ENCODE measurements around the gene FOLR1. TPM values are rescaled to one million over a fixed set of nuclear protein-coding genes. Genes with fewer than 3 reads are reported as not detected.
"Not testable (repeated sequence)": the region's sequence is repeated elsewhere in the genome, so short reads cannot be mapped to it uniquely, and the experiment has no call there.

Gene FOLR1
- 0.20 TPM in 1 of 3 replicates, not detected in the others for total RNA-seq
- long read RNA-seq, result 0 reads

DNA sequence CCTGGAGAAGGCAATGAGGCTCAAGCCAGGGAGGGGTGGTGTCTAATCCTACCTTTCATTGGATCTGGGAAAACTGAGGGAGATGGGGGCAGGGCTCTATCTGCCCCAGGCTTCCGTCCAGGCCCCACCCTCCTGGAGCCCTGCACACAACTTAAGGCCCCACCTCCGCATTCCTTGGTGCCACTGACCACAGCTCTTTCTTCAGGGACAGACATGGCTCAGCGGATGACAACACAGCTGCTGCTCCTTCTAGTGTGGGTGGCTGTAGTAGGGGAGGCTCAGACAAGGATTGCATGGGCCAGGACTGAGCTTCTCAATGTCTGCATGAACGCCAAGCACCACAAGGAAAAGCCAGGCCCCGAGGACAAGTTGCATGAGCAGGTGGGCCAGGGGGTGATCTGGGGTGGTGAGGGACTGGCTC is at the start of gene FOLR1:
Gene FOLR1 (plus strand): TSS at position 180 of the 421 bp plus-strand sequence. CDS start 34 bp downstream, at position 214.
- Mint-ChIP-seq H3K4me1 (ENCODE audit: low read depth) (peaks cover 5% of the 10 kb centered on the region), H3K9me3 (ENCODE audit: low read depth) (no peaks in the 10 kb centered on the region), H3K36me3 (ENCODE audit: low read depth) (no peaks in the 10 kb centered on the region), H3K27ac (ENCODE audit: unreplicated experiment) (no peak within 1 kb of the TSS), H3K4me3 (ENCODE audit: unreplicated experiment) (no peak within 1 kb of the TSS), H3K27me3 (ENCODE audit: low read depth) (peaks cover 2% of the 10 kb centered on the region)
- TF ChIP-seq, protein P1, sequence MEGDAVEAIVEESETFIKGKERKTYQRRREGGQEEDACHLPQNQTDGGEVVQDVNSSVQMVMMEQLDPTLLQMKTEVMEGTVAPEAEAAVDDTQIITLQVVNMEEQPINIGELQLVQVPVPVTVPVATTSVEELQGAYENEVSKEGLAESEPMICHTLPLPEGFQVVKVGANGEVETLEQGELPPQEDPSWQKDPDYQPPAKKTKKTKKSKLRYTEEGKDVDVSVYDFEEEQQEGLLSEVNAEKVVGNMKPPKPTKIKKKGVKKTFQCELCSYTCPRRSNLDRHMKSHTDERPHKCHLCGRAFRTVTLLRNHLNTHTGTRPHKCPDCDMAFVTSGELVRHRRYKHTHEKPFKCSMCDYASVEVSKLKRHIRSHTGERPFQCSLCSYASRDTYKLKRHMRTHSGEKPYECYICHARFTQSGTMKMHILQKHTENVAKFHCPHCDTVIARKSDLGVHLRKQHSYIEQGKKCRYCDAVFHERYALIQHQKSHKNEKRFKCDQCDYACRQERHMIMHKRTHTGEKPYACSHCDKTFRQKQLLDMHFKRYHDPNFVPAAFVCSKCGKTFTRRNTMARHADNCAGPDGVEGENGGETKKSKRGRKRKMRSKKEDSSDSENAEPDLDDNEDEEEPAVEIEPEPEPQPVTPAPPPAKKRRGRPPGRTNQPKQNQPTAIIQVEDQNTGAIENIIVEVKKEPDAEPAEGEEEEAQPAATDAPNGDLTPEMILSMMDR (IDR thresholded peaks at IDR 0.05), result no peak
- no peak for DNase-seq (ENCODE audit: low spot score)

DNA sequence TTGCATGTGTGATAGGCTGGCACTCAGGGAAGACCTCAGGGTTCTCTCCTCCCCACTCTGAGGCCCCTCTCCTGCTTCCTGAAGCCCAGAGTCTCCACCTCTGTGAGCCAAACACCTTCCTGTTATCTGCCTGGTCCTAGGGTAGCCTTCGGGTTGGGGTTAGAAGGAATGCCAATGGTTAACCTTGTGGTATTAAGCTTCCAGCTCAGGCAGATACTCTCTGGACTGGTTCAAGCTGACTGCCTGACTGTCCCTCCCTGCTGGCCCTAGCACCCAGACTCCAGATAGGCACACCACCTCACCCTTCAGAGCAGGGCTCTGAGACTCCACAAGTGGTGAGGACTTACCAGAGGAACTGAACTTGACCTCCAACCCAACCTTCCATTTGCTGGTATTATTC is 49.4 kb upstream of the FOLR1 start:
- H3K4me1 Mint-ChIP-seq (ENCODE audit: low read depth); H3K9me3 Mint-ChIP-seq (ENCODE audit: low read depth); H3K36me3 Mint-ChIP-seq (ENCODE audit: low read depth); H3K4me3 Mint-ChIP-seq (ENCODE audit: unreplicated experiment); H3K27ac Mint-ChIP-seq (ENCODE audit: unreplicated experiment); DNase-seq (ENCODE audit: low spot score): not testable (repeated sequence)
- peaks cover 15% of the 10 kb centered on the region for H3K27me3 Mint-ChIP-seq (ENCODE audit: low read depth)

DNA sequence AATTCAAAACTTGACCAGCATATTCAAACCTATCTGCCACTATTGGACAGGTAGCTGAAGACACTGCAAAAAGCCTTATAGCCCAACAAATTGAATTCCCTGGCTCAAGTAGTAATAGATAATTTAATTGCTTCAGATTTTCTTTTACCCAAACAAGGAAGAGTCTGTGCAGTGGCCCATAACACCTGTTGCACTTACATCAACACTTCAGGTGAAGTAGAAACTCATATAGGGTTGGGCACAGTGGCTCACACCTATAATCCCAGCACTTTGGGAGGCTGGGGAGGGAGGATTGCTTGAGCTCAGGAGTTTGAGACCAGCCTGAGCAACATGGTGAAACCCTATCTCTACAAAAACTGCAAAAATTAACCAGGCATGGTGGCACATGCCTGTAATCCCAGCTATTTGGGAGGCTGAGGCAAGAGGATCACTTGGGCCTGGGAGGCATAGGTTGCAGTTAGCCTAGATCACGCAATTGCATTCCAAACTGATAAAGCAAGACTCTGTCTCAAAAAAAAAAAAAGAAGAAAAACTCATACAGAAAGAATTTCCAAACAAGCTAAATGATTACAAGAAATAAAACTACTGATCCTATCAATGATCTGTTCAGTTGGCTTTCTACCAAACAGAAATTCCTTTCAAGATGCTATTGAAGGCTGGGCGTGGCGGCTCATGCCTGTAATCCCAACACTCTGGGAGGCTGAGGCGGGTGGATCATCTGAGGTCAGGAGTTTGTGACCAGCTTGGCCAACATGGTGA is 47.0 kb upstream of the FOLR1 start:
- no peaks in the 10 kb centered on the region for H3K36me3 Mint-ChIP-seq (ENCODE audit: low read depth)
- no peak for DNase-seq (ENCODE audit: low spot score)
- peaks cover 15% of the 10 kb centered on the region for H3K27me3 Mint-ChIP-seq (ENCODE audit: low read depth)
- peaks cover 3% of the 10 kb centered on the region for H3K4me1 Mint-ChIP-seq (ENCODE audit: low read depth)
- TF ChIP-seq, protein P1 (IDR thresholded peaks at IDR 0.05), result no peak
- H3K27ac Mint-ChIP-seq (ENCODE audit: unreplicated experiment), result no peak overlapping the region
- H3K4me3 Mint-ChIP-seq (ENCODE audit: unreplicated experiment), result no peak overlapping the region
- no peaks in the 10 kb centered on the region for H3K9me3 Mint-ChIP-seq (ENCODE audit: low read depth)

DNA sequence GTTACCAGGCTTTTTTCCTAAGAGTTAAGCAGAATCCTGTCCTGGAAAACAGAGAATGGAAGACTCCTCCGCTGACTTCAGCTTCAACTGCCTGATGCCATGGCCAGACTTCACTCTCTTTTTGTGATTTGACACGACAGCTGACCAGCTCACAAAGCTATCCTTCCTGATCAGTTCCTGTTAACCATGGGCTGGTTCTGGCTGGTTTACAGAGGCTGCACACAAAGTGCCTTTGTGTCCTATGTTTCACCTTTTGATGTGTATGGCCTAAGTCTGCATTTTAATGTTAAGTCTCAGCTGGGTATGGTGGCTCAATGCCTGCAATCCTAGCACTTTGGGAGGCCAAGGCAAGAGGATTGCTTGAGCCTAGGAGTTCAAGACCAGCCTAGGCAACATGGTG is 45.3 kb upstream of the FOLR1 start:
- Mint-ChIP-seq H3K27me3 (ENCODE audit: low read depth) (peaks cover 11% of the 10 kb centered on the region), H3K4me3 (ENCODE audit: unreplicated experiment) (no peak overlapping the region), H3K27ac (ENCODE audit: unreplicated experiment) (no peak overlapping the region)

DNA sequence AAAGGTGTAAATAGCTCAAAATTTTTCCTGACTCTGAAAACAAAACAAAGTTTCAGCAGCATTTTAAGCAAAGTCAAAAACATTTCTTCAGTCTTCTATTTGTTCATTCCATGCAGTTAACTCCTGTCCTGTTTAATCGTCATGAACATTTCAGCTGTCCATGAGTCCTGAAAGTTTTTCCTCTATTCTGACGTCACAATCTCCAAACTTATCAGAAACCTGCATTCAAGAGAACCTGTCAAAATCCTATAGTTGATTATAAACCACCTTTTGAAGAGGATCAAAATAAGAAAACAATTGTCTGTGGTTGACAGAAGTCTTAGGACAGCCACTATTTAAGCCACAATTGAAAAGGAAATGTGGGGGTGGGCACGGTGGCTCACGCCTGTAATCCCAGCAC is 41.1 kb upstream of the FOLR1 start:
- Mint-ChIP-seq H3K27ac (ENCODE audit: unreplicated experiment) (no peak overlapping the region), H3K9me3 (ENCODE audit: low read depth) (no peaks in the 10 kb centered on the region), H3K27me3 (ENCODE audit: low read depth) (peaks cover 7% of the 10 kb centered on the region), H3K4me1 (ENCODE audit: low read depth) (no peaks in the 10 kb centered on the region), H3K4me3 (ENCODE audit: unreplicated experiment) (no peak overlapping the region), H3K36me3 (ENCODE audit: low read depth) (no peaks in the 10 kb centered on the region)
- TF ChIP-seq, protein P1 (IDR thresholded peaks at IDR 0.05), result no peak
- DNase-seq (ENCODE audit: low spot score), result no peak

More for the DNA sequence above, 45.3 kb upstream of the FOLR1 start:
- Mint-ChIP-seq H3K9me3 (ENCODE audit: low read depth) (no peaks in the 10 kb centered on the region), H3K36me3 (ENCODE audit: low read depth) (no peaks in the 10 kb centered on the region), H3K4me1 (ENCODE audit: low read depth) (no peaks in the 10 kb centered on the region)
- TF ChIP-seq, protein P1 (IDR thresholded peaks at IDR 0.05), result no peak
- DNase-seq (ENCODE audit: low spot score), result no peak

DNA sequence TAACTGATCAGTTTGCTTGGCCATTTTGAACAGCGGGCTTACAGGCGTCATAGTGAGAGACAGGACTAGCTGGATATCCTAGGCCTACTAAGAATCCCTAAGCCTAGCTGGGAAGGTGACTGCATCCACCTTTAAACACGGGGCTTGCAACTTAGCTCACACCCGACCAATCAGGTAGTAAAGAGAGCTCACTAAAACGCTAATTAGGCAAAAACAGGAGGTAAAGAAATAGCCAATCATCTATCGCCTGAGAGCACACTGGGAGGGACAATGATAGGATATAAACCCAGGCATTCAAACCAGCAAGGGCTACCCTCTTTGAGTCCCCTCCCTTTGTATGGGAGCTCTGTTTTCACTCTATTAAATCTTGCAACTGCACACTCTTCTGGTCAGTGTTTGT is 38.1 kb upstream of the FOLR1 start:
- not testable (repeated sequence) for H3K36me3 Mint-ChIP-seq (ENCODE audit: low read depth); H3K4me1 Mint-ChIP-seq (ENCODE audit: low read depth); H3K9me3 Mint-ChIP-seq (ENCODE audit: low read depth); DNase-seq (ENCODE audit: low spot score); H3K27ac Mint-ChIP-seq (ENCODE audit: unreplicated experiment); H3K4me3 Mint-ChIP-seq (ENCODE audit: unreplicated experiment)
- peaks cover 12% of the 10 kb centered on the region for H3K27me3 Mint-ChIP-seq (ENCODE audit: low read depth)

Data from chondrocyte (in vitro differentiated cells).